ENCODE data around the gene ZMIZ1.

GRCh38 chr10:79124066-79124465 lies 55.3 kb downstream of the ZMIZ1 start:
- TF ChIP-seq, protein P1, sequence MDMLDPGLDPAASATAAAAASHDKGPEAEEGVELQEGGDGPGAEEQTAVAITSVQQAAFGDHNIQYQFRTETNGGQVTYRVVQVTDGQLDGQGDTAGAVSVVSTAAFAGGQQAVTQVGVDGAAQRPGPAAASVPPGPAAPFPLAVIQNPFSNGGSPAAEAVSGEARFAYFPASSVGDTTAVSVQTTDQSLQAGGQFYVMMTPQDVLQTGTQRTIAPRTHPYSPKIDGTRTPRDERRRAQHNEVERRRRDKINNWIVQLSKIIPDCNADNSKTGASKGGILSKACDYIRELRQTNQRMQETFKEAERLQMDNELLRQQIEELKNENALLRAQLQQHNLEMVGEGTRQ (IDR thresholded peaks at IDR 0.05) = no peak
- TF ChIP-seq JUN (IDR thresholded peaks at IDR 0.05) = no peak
- TF ChIP-seq, protein P2, sequence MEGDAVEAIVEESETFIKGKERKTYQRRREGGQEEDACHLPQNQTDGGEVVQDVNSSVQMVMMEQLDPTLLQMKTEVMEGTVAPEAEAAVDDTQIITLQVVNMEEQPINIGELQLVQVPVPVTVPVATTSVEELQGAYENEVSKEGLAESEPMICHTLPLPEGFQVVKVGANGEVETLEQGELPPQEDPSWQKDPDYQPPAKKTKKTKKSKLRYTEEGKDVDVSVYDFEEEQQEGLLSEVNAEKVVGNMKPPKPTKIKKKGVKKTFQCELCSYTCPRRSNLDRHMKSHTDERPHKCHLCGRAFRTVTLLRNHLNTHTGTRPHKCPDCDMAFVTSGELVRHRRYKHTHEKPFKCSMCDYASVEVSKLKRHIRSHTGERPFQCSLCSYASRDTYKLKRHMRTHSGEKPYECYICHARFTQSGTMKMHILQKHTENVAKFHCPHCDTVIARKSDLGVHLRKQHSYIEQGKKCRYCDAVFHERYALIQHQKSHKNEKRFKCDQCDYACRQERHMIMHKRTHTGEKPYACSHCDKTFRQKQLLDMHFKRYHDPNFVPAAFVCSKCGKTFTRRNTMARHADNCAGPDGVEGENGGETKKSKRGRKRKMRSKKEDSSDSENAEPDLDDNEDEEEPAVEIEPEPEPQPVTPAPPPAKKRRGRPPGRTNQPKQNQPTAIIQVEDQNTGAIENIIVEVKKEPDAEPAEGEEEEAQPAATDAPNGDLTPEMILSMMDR (IDR thresholded peaks at IDR 0.05) = no peak
- no peak for TF ChIP-seq CBX8 (IDR thresholded peaks at IDR 0.05)
- TF ChIP-seq POLR2A (IDR thresholded peaks at IDR 0.05; ENCODE audit: low read length) = no peak
- no peak for TF ChIP-seq HOXB5 (CRISPR knock-in tag; IDR thresholded peaks at IDR 0.05)
- no peak for TF ChIP-seq GATA3 (IDR thresholded peaks at IDR 0.05; ENCODE audit: borderline replicate concordance)
- TF ChIP-seq JUNB (IDR thresholded peaks at IDR 0.05) = no peak
- TF ChIP-seq, protein P3, sequence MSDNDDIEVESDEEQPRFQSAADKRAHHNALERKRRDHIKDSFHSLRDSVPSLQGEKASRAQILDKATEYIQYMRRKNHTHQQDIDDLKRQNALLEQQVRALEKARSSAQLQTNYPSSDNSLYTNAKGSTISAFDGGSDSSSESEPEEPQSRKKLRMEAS (IDR thresholded peaks at IDR 0.05) = no peak
- TF ChIP-seq CBX2 (IDR thresholded peaks at IDR 0.05; ENCODE audit: borderline replicate concordance, low read depth) = no peak
- no peak for TF ChIP-seq CEBPB (IDR thresholded peaks at IDR 0.05)
